A549 (cell line): ENCODE measurements around the gene CDC14B. TPM values are rescaled to one million over a fixed set of nuclear protein-coding genes. Genes with fewer than 3 reads are reported as not detected.

ENCODE experiments used
- ATAC-seq, 2 experiments: fragments of 200-7000 bp in 1 of 2; fragments of >200 bp in 1 of 2; cut with Nextera tagmentation in 1 of 2; cut with Tn5 transposase in 1 of 2; 3 replicates each; pipeline versions ENCODE4 v1.8.0 to v1.9.1; 2018 to 2020; ENCODE audit warnings: mild to moderate bottlenecking in 1 of 2, moderate library complexity in 1 of 2
- CTCF ChIA-PET: fragments of 300-600 bp; sonication (Branson Sonifier 250); formaldehyde crosslinking; extraction: SDS; loops from one replicate; lab custom pipeline; 2021; ENCODE audit warnings: antibody characterized with exemption, inconsistent platforms; lab: Yijun Ruan, JAX
- POLR2A ChIA-PET: fragments of 350-600 bp; formaldehyde crosslinking; extraction: SDS; loops from one replicate; lab custom pipeline; 2021; ENCODE audit warnings: antibody characterized with exemption, inconsistent platforms; lab: Yijun Ruan, JAX
- DNase-seq, 2 experiments: peaks; one replicate each; pipeline versions ENCODE4 v3.0.0 to v3.0.0-alpha.2; 2011 to 2016; ENCODE audit warnings: low read depth in 1 of 2, low spot score in 1 of 2
- FAIRE-seq: peaks from 2 replicates; lab custom pipeline; 2011; peaks lifted over from hg19 to GRCh38; lab: Jason Lieb, UNC
- H3K27ac ChIP-seq, 2 experiments: fragments of >200 bp; sonication (Bioruptor Twin); formaldehyde crosslinking; 3 replicates each; pipeline ENCODE4 v1.5.1; 2016 to 2017
- H3K4me1 ChIP-seq: fragments of >200 bp; sonication (Bioruptor Twin); formaldehyde crosslinking; 3 replicates; pipeline ENCODE4 v1.6.1; 2016
- H3K4me2 ChIP-seq: fragments of >200 bp; sonication (Bioruptor Twin); formaldehyde crosslinking; 3 replicates; pipeline ENCODE4 v1.6.1; 2016
- H3K4me3 ChIP-seq: fragments of >200 bp; sonication (Bioruptor Twin); formaldehyde crosslinking; 3 replicates; pipeline ENCODE4 v1.5.1; 2016
- H3K9me3 ChIP-seq: fragments of >200 bp; sonication (Bioruptor Twin); formaldehyde crosslinking; 3 replicates; pipeline ENCODE4 v1.6.1; 2016
- CBX2 ChIP-seq: fragments of 200-600 bp; sonication (generic); IDR thresholded peaks from 2 replicates; pipeline ENCODE4 v1.6.1; 2016; ENCODE audit warnings: low read depth, mild to moderate bottlenecking, borderline replicate concordance
- FOSB ChIP-seq: fragments of 250-450 bp; sonication (Bioruptor Pico); IDR thresholded peaks from 2 replicates; pipeline ENCODE4 v1.5.0; 2020; ENCODE audit warnings: mild to moderate bottlenecking, moderate library complexity
- FOSL2 ChIP-seq, 2 experiments: fragments of 450-650 bp in 1 of 2; fragments of >200 bp in 1 of 2; sonication (Bioruptor Twin) in 1 of 2; formaldehyde crosslinking; IDR thresholded peaks; 2 replicates each; pipeline versions ENCODE4 v1.5.0 to v1.6.1; 2016 to 2020; ENCODE audit warnings: mild to moderate bottlenecking in 1 of 2, moderate library complexity in 1 of 2
- GATA3 ChIP-seq: IDR thresholded peaks from 2 replicates; pipeline ENCODE4 v1.6.1; 2012; ENCODE audit warnings: borderline replicate concordance
- HDAC2 ChIP-seq: fragments of 200-600 bp; sonication (generic); IDR thresholded peaks from 2 replicates; pipeline ENCODE4 v1.6.1; 2016
- HEYL ChIP-seq: fragments of 250-450 bp; sonication (Bioruptor Pico); IDR thresholded peaks from 2 replicates; pipeline ENCODE4 v1.8.0; 2021; ENCODE audit warnings: mild to moderate bottlenecking, moderate library complexity
- HOXB5 ChIP-seq: fragments of 250-450 bp; sonication (Bioruptor Pico); IDR thresholded peaks from 2 replicates; pipeline ENCODE4 v1.5.0; 2020; ENCODE audit warnings: mild to moderate bottlenecking, moderate library complexity
- JUN ChIP-seq, 2 experiments: fragments of >200 bp; sonication (Bioruptor Twin); formaldehyde crosslinking; IDR thresholded peaks; 2 replicates in 1 of 2; 3 replicates in 1 of 2; pipeline ENCODE4 v1.6.1; 2016 to 2017
- KDM1A ChIP-seq: fragments of 200-600 bp; sonication (generic); IDR thresholded peaks from 2 replicates; pipeline ENCODE4 v1.6.1; 2016; ENCODE audit warnings: low read depth, mild to moderate bottlenecking
- MAFK ChIP-seq: fragments of 450-650 bp; IDR thresholded peaks from 2 replicates; pipeline ENCODE4 v1.6.1; 2014; ENCODE audit not compliant: partially characterized antibody
- MAZ ChIP-seq: fragments of 150-350 bp; IDR thresholded peaks from 2 replicates; pipeline ENCODE4 v1.6.1; 2014; ENCODE audit warnings: antibody characterized with exemption, low read depth, low read length, borderline replicate concordance
- MYC ChIP-seq: IDR thresholded peaks from 2 replicates; pipeline ENCODE4 v1.6.1; 2012; ENCODE audit warnings: mild to moderate bottlenecking, inconsistent platforms, low read length, improper control_type of control experiment, borderline replicate concordance
- NFE2L2 ChIP-seq: fragments of 150-350 bp; conservative IDR thresholded peaks from 2 replicates; pipeline ENCODE4 v1.6.1; 2014; ENCODE audit warnings: low read length
- PBX3 ChIP-seq: IDR thresholded peaks from 2 replicates; pipeline ENCODE4 v1.6.1; 2012
- POLR2A ChIP-seq: IDR thresholded peaks from 2 replicates; pipeline ENCODE4 v1.6.1; 2012; ENCODE audit warnings: mild to moderate bottlenecking, low read length
- POLR2AphosphoS2 ChIP-seq: conservative IDR thresholded peaks from 2 replicates; pipeline ENCODE4 v1.6.1; 2012; ENCODE audit warnings: low read length, improper control_type of control experiment, inconsistent platforms
- RAD21 ChIP-seq, 2 experiments: fragments of >200 bp in 1 of 2; sonication (Bioruptor Twin) in 1 of 2; formaldehyde crosslinking in 1 of 2; IDR thresholded peaks in 1 of 2; conservative IDR thresholded peaks in 1 of 2; 2 replicates in 1 of 2; 3 replicates in 1 of 2; pipeline ENCODE4 v1.6.1; 2012 to 2018; ENCODE audit warnings: inconsistent platforms in 1 of 2
- RFX5 ChIP-seq: fragments of 450-650 bp; IDR thresholded peaks from 2 replicates; pipeline ENCODE4 v1.7.1; 2014; ENCODE audit warnings: antibody characterized with exemption, mild to moderate bottlenecking, moderate library complexity
- SMC3 ChIP-seq: fragments of >200 bp; sonication (Bioruptor Twin); formaldehyde crosslinking; IDR thresholded peaks from 3 replicates; pipeline ENCODE4 v1.6.1; 2018; ENCODE audit warnings: inconsistent platforms
- SREBF2 ChIP-seq: fragments of 450-650 bp; IDR thresholded peaks from 2 replicates; pipeline ENCODE4 v1.6.1; 2014; ENCODE audit warnings: mild to moderate bottlenecking, moderate library complexity
- TFCP2L1 ChIP-seq: fragments of 250-450 bp; sonication (Bioruptor Pico); IDR thresholded peaks from 2 replicates; pipeline ENCODE4 v1.5.0; 2021; ENCODE audit warnings: mild to moderate bottlenecking
- TP53 ChIP-seq: fragments of 250-450 bp; sonication (Bioruptor Pico); IDR thresholded peaks from 2 replicates; pipeline ENCODE4 v1.5.0; 2021; ENCODE audit warnings: mild to moderate bottlenecking, moderate library complexity
- ZNF302 ChIP-seq: fragments of 250-450 bp; sonication (Bioruptor Pico); IDR thresholded peaks from 2 replicates; pipeline ENCODE4 v1.9.0; 2021; ENCODE audit warnings: inconsistent platforms, mild to moderate bottlenecking, moderate library complexity
- WGBS: methylation state at CpG from one replicate; pipeline ENCODE4 v1.1.6; 2017; ENCODE audit errors: missing lambda C conversion rate; 5-methylcytosine and 5-hydroxymethylcytosine counted together
- polyA plus RNA-seq, 4 experiments: library from polyadenylated mRNA; depleted of rRNA in 3 of 4; stranded (reverse); fragments of >200 nt; fragmentation: RNase III in 1 of 4; extraction: RNeasy Plus Mini Kit Qiagen cat#74134 plus additional on column Dnase treatment in 1 of 4; gene quantifications; 2 replicates in 3 of 4; 3 replicates in 1 of 4; pipeline ENCODE4 v1.2.3, GENCODE V29; 2011 to 2017
- TF ChIP-seq, protein P1 (sequence below): IDR thresholded peaks from 2 replicates; pipeline ENCODE4 v1.6.1; 2012
- TF ChIP-seq, protein P2 (sequence below): fragments of 150-350 bp; IDR thresholded peaks from 2 replicates; pipeline ENCODE4 v1.6.1; 2014; ENCODE audit warnings: low read depth, mild to moderate bottlenecking, low read length
- TF ChIP-seq, protein P3 (sequence below): fragments of 200-600 bp; sonication (generic); IDR thresholded peaks from 2 replicates; pipeline ENCODE4 v1.6.1; 2016; ENCODE audit warnings: antibody characterized with exemption, mild to moderate bottlenecking, moderate library complexity

Gene CDC14B
- polyA plus RNA-seq, 2 of the 4 experiments (the other 2 are of a cell fraction), result 9.9 to 17.3 TPM

GRCh38 chr9:96500696-96501632, 118.7 kb downstream of the CDC14B start:
- H3K27ac ChIP-seq, result no peak overlapping the region
- 94% methylated on average over 14 of the region's 14 CpGs for WGBS
- H3K9me3 ChIP-seq, result no peaks in the 10 kb centered on the region
- no peak overlapping the region for H3K4me3 ChIP-seq
- DNase-seq, result no peak
- CTCF ChIA-PET, result no interaction called here
- no peaks in the 10 kb centered on the region for H3K4me1 ChIP-seq
- H3K4me2 ChIP-seq, result no peak overlapping the region
- POLR2A ChIA-PET, result no interaction called here
- no peak for TF ChIP-seq RAD21 (conservative IDR thresholded peaks at IDR 0.05 in 1 of 2, IDR thresholded peaks at IDR 0.05 in 1 of 2)
- no peak for TF ChIP-seq NFE2L2
- no peak for TF ChIP-seq HDAC2
- no peak for TF ChIP-seq HEYL (CRISPR knock-in tag)
- TF ChIP-seq JUN (IDR thresholded peaks at IDR 0.05), result no peak
- TF ChIP-seq ZNF302 (CRISPR knock-in tag), result no peak
- no peak for TF ChIP-seq MAZ
- TF ChIP-seq RFX5, result no peak
- no peak for TF ChIP-seq GATA3
- TF ChIP-seq POLR2A, result no peak
- no peak for TF ChIP-seq FOSL2 (IDR thresholded peaks at IDR 0.05)
- TF ChIP-seq FOSL2 (CRISPR knock-in tag; IDR thresholded peaks at IDR 0.05), result no peak
- TF ChIP-seq TFCP2L1 (CRISPR knock-in tag), result no peak
- TF ChIP-seq PBX3, result no peak
- TF ChIP-seq KDM1A, result no peak
- no peak for ATAC-seq
- no peak for FAIRE-seq

GRCh38 chr9:96499257-96499656, 120.4 kb downstream of the CDC14B start:
- DNase-seq (no peak), ATAC-seq (no peak; a peak in 1 of 6 replicates), FAIRE-seq (no peak)
- WGBS, result 95% methylated on average over 7 of the region's 7 CpGs
- H3K4me2 ChIP-seq, result no peak overlapping the region
- no peak overlapping the region for H3K27ac ChIP-seq
- TF ChIP-seq CBX2, result no peak
- no peak for TF ChIP-seq MAZ
- H3K9me3 ChIP-seq, result no peaks in the 10 kb centered on the region
- no peaks in the 10 kb centered on the region for H3K4me1 ChIP-seq
- ChIA-PET CTCF (no interaction called here), POLR2A (no interaction called here)
- H3K4me3 ChIP-seq, result no peak overlapping the region

DNA sequence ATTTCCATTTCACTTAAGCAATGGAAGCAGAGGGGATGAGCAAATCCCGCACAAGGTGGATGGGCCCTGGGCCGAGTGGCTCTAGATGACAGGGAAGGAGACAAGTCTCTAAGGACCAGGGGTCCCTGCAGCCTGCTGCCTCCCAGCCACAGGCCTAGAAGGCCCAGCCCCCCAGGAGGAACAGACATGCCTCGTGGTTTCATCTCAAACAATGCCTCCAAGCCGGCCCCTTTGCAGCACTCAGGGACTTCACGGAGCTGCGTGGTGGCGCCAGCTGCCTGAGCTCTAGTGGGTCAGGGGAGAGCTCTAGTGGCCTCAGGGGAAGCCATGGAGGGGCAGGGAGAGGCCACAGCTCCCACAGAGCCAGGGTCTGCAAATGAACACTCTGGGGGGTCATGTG, 120.8 kb downstream of the CDC14B start:
- TF ChIP-seq MYC, result no peak
- TF ChIP-seq POLR2A, result no peak
- no peak for TF ChIP-seq POLR2AphosphoS2
- no peak for TF ChIP-seq FOSB
- TF ChIP-seq HOXB5 (CRISPR knock-in tag), result no peak
- TF ChIP-seq SMC3, result no peak
- no peak for TF ChIP-seq MAZ
- TF ChIP-seq, protein P1, sequence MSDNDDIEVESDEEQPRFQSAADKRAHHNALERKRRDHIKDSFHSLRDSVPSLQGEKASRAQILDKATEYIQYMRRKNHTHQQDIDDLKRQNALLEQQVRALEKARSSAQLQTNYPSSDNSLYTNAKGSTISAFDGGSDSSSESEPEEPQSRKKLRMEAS, result no peak
- TF ChIP-seq, protein P2, sequence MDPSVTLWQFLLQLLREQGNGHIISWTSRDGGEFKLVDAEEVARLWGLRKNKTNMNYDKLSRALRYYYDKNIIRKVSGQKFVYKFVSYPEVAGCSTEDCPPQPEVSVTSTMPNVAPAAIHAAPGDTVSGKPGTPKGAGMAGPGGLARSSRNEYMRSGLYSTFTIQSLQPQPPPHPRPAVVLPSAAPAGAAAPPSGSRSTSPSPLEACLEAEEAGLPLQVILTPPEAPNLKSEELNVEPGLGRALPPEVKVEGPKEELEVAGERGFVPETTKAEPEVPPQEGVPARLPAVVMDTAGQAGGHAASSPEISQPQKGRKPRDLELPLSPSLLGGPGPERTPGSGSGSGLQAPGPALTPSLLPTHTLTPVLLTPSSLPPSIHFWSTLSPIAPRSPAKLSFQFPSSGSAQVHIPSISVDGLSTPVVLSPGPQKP, result no peak
- TF ChIP-seq, protein P3, sequence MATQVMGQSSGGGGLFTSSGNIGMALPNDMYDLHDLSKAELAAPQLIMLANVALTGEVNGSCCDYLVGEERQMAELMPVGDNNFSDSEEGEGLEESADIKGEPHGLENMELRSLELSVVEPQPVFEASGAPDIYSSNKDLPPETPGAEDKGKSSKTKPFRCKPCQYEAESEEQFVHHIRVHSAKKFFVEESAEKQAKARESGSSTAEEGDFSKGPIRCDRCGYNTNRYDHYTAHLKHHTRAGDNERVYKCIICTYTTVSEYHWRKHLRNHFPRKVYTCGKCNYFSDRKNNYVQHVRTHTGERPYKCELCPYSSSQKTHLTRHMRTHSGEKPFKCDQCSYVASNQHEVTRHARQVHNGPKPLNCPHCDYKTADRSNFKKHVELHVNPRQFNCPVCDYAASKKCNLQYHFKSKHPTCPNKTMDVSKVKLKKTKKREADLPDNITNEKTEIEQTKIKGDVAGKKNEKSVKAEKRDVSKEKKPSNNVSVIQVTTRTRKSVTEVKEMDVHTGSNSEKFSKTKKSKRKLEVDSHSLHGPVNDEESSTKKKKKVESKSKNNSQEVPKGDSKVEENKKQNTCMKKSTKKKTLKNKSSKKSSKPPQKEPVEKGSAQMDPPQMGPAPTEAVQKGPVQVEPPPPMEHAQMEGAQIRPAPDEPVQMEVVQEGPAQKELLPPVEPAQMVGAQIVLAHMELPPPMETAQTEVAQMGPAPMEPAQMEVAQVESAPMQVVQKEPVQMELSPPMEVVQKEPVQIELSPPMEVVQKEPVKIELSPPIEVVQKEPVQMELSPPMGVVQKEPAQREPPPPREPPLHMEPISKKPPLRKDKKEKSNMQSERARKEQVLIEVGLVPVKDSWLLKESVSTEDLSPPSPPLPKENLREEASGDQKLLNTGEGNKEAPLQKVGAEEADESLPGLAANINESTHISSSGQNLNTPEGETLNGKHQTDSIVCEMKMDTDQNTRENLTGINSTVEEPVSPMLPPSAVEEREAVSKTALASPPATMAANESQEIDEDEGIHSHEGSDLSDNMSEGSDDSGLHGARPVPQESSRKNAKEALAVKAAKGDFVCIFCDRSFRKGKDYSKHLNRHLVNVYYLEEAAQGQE, result no peak
- TF ChIP-seq SREBF2, result no peak
- TF ChIP-seq MAFK, result no peak
- no peak for TF ChIP-seq HDAC2
- TF ChIP-seq RAD21 (conservative IDR thresholded peaks at IDR 0.05 in 1 of 2, IDR thresholded peaks at IDR 0.05 in 1 of 2), result no peak
- TF ChIP-seq TP53 (CRISPR knock-in tag), result no peak
- no peak; a peak in 1 of 6 replicates for ATAC-seq
- 100% methylated on average over 2 of the region's 7 CpGs for WGBS

More for the DNA sequence above, 120.8 kb downstream of the CDC14B start:
- H3K27ac ChIP-seq, result no peak overlapping the region
- no peak overlapping the region for H3K4me2 ChIP-seq
- DNase-seq, result no peak
- no peak overlapping the region for H3K4me3 ChIP-seq
- ChIA-PET POLR2A (no interaction called here), CTCF (no interaction called here)
- no peak for FAIRE-seq
- H3K4me1 ChIP-seq, result no peaks in the 10 kb centered on the region
- H3K9me3 ChIP-seq, result no peaks in the 10 kb centered on the region
